HEK293 (cell line): Measurements from ENCODE around the gene CAPNS2.

ENCODE experiments used
- CTCF ChIA-PET: fragments of 350-600 bp; formaldehyde crosslinking; extraction: SDS; loops from one replicate; lab custom pipeline; 2021; ENCODE audit warnings: antibody characterized with exemption; lab: Yijun Ruan, JAX
- POLR2A ChIA-PET: fragments of 300-600 bp; formaldehyde crosslinking; extraction: SDS; loops from one replicate; lab custom pipeline; 2020; ENCODE audit warnings: antibody characterized with exemption, inconsistent platforms; lab: Yijun Ruan, JAX
- H3K27ac ChIP-seq: fragments of 200-500 bp; sonication (Bioruptor generic); 2 replicates; pipeline ENCODE4 v1.5.1; 2014; ENCODE audit warnings: low read depth, low read length, control low read depth, inconsistent platforms; ENCODE audit errors: extremely low read depth
- H3K36me3 ChIP-seq, 2 experiments: fragments of 200-500 bp in 1 of 2; sonication (Bioruptor generic) in 1 of 2; 1 replicate in 1 of 2; 2 replicates in 1 of 2; pipeline ENCODE4 v1.5.1; 2014 to 2017; ENCODE audit warnings: inconsistent platforms in 2 of 2, low read length in 2 of 2; ENCODE audit not compliant: control insufficient read depth in 2 of 2, insufficient read depth in 1 of 2
- H3K4me1 ChIP-seq: fragments of 200-500 bp; sonication (Bioruptor generic); 2 replicates; pipeline ENCODE4 v1.5.1; 2014; ENCODE audit warnings: mild to moderate bottlenecking, low read length, inconsistent platforms; ENCODE audit not compliant: control insufficient read depth, insufficient read depth
- H3K4me3 ChIP-seq: 2 replicates; pipeline ENCODE4 v1.5.1; 2011; ENCODE audit warnings: low read depth, mild to moderate bottlenecking, control low read depth, low read length, moderate library complexity
- H3K9me3 ChIP-seq: fragments of 200-500 bp; sonication (Bioruptor generic); 2 replicates; pipeline ENCODE4 v1.5.1; 2014; ENCODE audit warnings: low read depth, low read length, inconsistent platforms; ENCODE audit not compliant: control insufficient read depth, insufficient read depth
- BCL11A ChIP-seq: fragments of 450-650 bp; formaldehyde crosslinking; IDR thresholded peaks from 2 replicates; pipeline ENCODE4 v1.5.1; 2016; ENCODE audit warnings: low read depth, missing biosample characterization, missing genetic modification characterization
- EGR2 ChIP-seq: fragments of 450-650 bp; formaldehyde crosslinking; IDR thresholded peaks from 2 replicates; pipeline ENCODE4 v1.5.1; 2016; ENCODE audit warnings: low read depth, missing biosample characterization, missing genetic modification characterization
- HOXD13 ChIP-seq: sonication (generic); formaldehyde crosslinking; IDR thresholded peaks from 2 replicates; pipeline ENCODE4 v1.8.0; 2022; ENCODE audit warnings: missing genetic modification reagents, borderline replicate concordance
- RBAK ChIP-seq: fragments of 450-650 bp; formaldehyde crosslinking; IDR thresholded peaks from 2 replicates; pipeline ENCODE4 v1.5.1; 2016; ENCODE audit warnings: missing biosample characterization, missing genetic modification characterization
- SALL2 ChIP-seq: fragments of 450-650 bp; formaldehyde crosslinking; IDR thresholded peaks from 2 replicates; pipeline ENCODE4 v1.5.0; 2017; ENCODE audit warnings: missing biosample characterization, mild to moderate bottlenecking, missing genetic modification characterization, borderline replicate concordance
- ZIC2 ChIP-seq: fragments of 450-650 bp; formaldehyde crosslinking; IDR thresholded peaks from 2 replicates; pipeline ENCODE4 v1.5.1; 2016; ENCODE audit warnings: missing biosample characterization, missing genetic modification characterization
- ZNF132 ChIP-seq: fragments of 450-650 bp; formaldehyde crosslinking; IDR thresholded peaks from 2 replicates; pipeline ENCODE4 v1.5.1; 2017; ENCODE audit warnings: missing biosample characterization, missing genetic modification characterization, borderline replicate concordance
- ZNF169 ChIP-seq: fragments of 450-650 bp; formaldehyde crosslinking; IDR thresholded peaks from 2 replicates; pipeline ENCODE4 v1.5.1; 2016; ENCODE audit warnings: missing biosample characterization, missing genetic modification characterization
- ZNF19 ChIP-seq: fragments of 450-650 bp; formaldehyde crosslinking; IDR thresholded peaks from 2 replicates; pipeline ENCODE4; 2016; ENCODE audit warnings: missing biosample characterization, missing genetic modification characterization, low read depth
- ZNF292 ChIP-seq: fragments of 450-650 bp; formaldehyde crosslinking; IDR thresholded peaks from 2 replicates; pipeline ENCODE4 v1.5.1; 2016; ENCODE audit warnings: low read depth, missing biosample characterization, missing genetic modification characterization, borderline replicate concordance
- ZNF311 ChIP-seq: fragments of 450-650 bp; formaldehyde crosslinking; IDR thresholded peaks from 2 replicates; pipeline ENCODE4 v1.5.1; 2017; ENCODE audit warnings: missing biosample characterization, missing genetic modification characterization, borderline replicate concordance
- ZNF335 ChIP-seq: fragments of 450-650 bp; formaldehyde crosslinking; conservative IDR thresholded peaks from 2 replicates; pipeline ENCODE4 v1.5.1; 2016; ENCODE audit warnings: missing biosample characterization, missing genetic modification characterization
- ZNF341 ChIP-seq: fragments of 450-650 bp; formaldehyde crosslinking; IDR thresholded peaks from 2 replicates; pipeline ENCODE4; 2016; ENCODE audit warnings: low read depth, missing biosample characterization, missing genetic modification characterization
- ZNF366 ChIP-seq: fragments of 450-650 bp; formaldehyde crosslinking; conservative IDR thresholded peaks from 2 replicates; pipeline ENCODE4 v1.5.1; 2016; ENCODE audit warnings: missing biosample characterization, missing genetic modification characterization
- ZNF530 ChIP-seq: fragments of 450-650 bp; formaldehyde crosslinking; IDR thresholded peaks from 2 replicates; pipeline ENCODE4 v1.5.1; 2016; ENCODE audit warnings: low read depth, missing biosample characterization, missing genetic modification characterization
- ZNF596 ChIP-seq: fragments of 450-650 bp; IDR thresholded peaks from 2 replicates; pipeline ENCODE4 v1.5.0; 2018; ENCODE audit warnings: missing biosample characterization, mild to moderate bottlenecking, missing genetic modification characterization, moderate library complexity
- ZNF843 ChIP-seq: fragments of 450-650 bp; formaldehyde crosslinking; IDR thresholded peaks from 2 replicates; pipeline ENCODE4 v1.5.1; 2016; ENCODE audit warnings: missing biosample characterization, missing genetic modification characterization
- ZSCAN30 ChIP-seq: fragments of 450-650 bp; IDR thresholded peaks from 2 replicates; pipeline ENCODE4 v1.5.1; 2018; ENCODE audit warnings: missing biosample characterization, mild to moderate bottlenecking, missing genetic modification characterization, moderate library complexity
- TF ChIP-seq, protein P1 (sequence below): fragments of 450-650 bp; formaldehyde crosslinking; conservative IDR thresholded peaks from 2 replicates; pipeline ENCODE4 v1.5.1; 2016; ENCODE audit warnings: low read depth, missing biosample characterization, missing genetic modification characterization
- TF ChIP-seq, protein P2 (sequence below): fragments of 450-650 bp; formaldehyde crosslinking; IDR thresholded peaks from 2 replicates; pipeline ENCODE4 v1.5.1; 2016; ENCODE audit warnings: missing biosample characterization, missing genetic modification characterization
- TF ChIP-seq, protein P3 (sequence below): fragments of 450-650 bp; IDR thresholded peaks from 2 replicates; pipeline ENCODE4 v1.5.1; 2018; ENCODE audit warnings: missing biosample characterization, mild to moderate bottlenecking, missing genetic modification characterization
- TF ChIP-seq, protein P4 (sequence below): fragments of 450-650 bp; formaldehyde crosslinking; IDR thresholded peaks from 2 replicates; pipeline ENCODE4 v1.5.1; 2016; ENCODE audit warnings: missing biosample characterization, missing genetic modification characterization

CAPNS2 gene

DNA sequence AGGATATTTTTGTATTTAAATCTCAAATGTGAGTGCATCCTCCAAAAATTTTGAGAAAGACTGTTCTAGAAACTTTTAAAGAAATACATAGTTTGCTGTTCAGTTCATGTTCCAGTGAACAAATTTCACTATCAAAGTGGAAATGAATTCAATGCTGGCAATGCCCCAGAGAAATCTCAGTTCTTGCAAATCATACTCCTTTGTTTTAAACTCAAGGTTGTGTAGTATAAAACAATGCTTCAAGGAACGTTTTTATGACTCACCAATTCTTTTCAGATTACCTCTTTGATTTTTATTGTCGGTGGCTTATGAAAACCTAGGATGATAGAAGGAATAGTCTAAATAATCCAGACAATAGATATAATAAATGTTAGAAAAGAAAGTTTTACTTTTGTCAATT lies 40.0 kb upstream of the CAPNS2 start (continued):
- TF ChIP-seq, protein P1, sequence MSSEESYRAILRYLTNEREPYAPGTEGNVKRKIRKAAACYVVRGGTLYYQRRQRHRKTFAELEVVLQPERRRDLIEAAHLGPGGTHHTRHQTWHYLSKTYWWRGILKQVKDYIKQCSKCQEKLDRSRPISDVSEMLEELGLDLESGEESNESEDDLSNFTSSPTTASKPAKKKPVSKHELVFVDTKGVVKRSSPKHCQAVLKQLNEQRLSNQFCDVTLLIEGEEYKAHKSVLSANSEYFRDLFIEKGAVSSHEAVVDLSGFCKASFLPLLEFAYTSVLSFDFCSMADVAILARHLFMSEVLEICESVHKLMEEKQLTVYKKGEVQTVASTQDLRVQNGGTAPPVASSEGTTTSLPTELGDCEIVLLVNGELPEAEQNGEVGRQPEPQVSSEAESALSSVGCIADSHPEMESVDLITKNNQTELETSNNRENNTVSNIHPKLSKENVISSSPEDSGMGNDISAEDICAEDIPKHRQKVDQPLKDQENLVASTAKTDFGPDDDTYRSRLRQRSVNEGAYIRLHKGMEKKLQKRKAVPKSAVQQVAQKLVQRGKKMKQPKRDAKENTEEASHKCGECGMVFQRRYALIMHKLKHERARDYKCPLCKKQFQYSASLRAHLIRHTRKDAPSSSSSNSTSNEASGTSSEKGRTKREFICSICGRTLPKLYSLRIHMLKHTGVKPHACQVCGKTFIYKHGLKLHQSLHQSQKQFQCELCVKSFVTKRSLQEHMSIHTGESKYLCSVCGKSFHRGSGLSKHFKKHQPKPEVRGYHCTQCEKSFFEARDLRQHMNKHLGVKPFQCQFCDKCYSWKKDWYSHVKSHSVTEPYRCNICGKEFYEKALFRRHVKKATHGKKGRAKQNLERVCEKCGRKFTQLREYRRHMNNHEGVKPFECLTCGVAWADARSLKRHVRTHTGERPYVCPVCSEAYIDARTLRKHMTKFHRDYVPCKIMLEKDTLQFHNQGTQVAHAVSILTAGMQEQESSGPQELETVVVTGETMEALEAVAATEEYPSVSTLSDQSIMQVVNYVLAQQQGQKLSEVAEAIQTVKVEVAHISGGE (tag by site-specific recombination): no peak
- TF ChIP-seq ZIC2 (tag by site-specific recombination): no peak
- TF ChIP-seq EGR2: no peak
- no peak for TF ChIP-seq ZNF366 (tag by site-specific recombination)
- TF ChIP-seq ZNF341 (tag by site-specific recombination): no peak

DNA sequence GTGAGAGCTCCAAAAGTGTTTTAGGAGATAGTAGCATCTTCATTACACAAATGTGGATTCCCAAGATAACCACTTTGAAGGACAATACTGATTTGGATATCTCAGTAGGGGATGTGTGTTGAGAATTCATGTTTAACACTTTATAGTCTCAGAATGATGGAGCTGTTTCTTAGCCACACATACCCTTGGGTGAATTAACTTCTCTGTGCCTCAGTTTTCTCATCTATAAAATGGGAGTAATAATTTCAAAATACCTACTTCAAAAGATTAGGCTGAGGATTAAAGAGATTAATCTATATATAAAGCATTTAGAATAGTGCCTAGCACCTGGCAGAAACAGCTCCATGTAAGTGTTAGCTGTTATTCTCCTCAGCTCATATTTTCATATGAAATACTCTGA lies 38.6 kb upstream of the CAPNS2 start:
- POLR2A ChIA-PET: no interaction called here
- H3K27ac ChIP-seq: no peak overlapping the region
- TF ChIP-seq SALL2 (no peak), ZNF292 (no peak), ZNF596 (tag by site-specific recombination) (no peak), ZNF530 (tag by site-specific recombination) (no peak), ZNF311 (tag by site-specific recombination) (no peak)
- TF ChIP-seq, protein P2, sequence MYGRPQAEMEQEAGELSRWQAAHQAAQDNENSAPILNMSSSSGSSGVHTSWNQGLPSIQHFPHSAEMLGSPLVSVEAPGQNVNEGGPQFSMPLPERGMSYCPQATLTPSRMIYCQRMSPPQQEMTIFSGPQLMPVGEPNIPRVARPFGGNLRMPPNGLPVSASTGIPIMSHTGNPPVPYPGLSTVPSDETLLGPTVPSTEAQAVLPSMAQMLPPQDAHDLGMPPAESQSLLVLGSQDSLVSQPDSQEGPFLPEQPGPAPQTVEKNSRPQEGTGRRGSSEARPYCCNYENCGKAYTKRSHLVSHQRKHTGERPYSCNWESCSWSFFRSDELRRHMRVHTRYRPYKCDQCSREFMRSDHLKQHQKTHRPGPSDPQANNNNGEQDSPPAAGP (tag by site-specific recombination): no peak
- TF ChIP-seq, all 188 proteins: peak for 0
- Histone ChIP-seq H3K9me3 (no peaks in the 10 kb centered on the region), H3K4me3 (no peak overlapping the region), H3K4me1 (no peaks in the 10 kb centered on the region), H3K36me3 (peaks cover under 1 to 6% of the 10 kb centered on the region in 2 experiments; a peak in 2 of 3 replicates)
- CTCF ChIA-PET: interaction anchor here (0.5 to 2.2 kb wide), 5 partner anchors 10 to 63 kb away, joined by 3 to 13 read pairs (median 4); no protein-coding TSS in a partner anchor

DNA sequence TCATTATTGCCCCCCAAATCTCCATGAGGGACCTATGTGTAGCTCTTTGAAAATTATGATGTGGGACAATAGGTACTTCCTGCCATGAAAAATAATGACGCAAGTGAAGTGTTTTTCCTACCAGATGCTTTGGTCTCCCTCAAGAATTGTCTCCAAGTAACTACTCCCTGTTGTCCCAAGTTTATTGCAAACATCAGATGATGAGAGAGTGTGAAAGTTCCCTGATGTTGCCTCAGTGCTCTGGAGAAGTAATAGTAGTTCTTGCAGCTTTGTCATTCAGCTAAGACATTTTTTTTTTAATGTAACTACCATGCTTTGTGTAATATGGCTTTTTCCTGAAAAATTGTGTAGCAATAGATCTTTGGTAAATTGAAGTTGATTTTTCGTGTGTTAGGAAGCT lies 37.5 kb upstream of the CAPNS2 start:
- CTCF ChIA-PET: interaction anchor here (0.6 to 3.3 kb wide), 5 partner anchors 9 to 64 kb away, joined by 3 to 21 read pairs (median 4); no protein-coding TSS in a partner anchor
- TF ChIP-seq ZNF19 (tag by site-specific recombination) (no peak), ZNF169 (tag by site-specific recombination) (no peak), HOXD13 (CRISPR knock-in tag) (no peak), ZNF366 (tag by site-specific recombination) (no peak), ZNF341 (tag by site-specific recombination) (no peak), ZNF843 (tag by site-specific recombination) (no peak), SALL2 (no peak), ZNF335 (tag by site-specific recombination) (no peak), ZNF132 (tag by site-specific recombination) (no peak), RBAK (tag by site-specific recombination) (no peak), BCL11A (no peak), ZSCAN30 (tag by site-specific recombination) (no peak)
- TF ChIP-seq, protein P1 (tag by site-specific recombination): no peak
- TF ChIP-seq, protein P3, sequence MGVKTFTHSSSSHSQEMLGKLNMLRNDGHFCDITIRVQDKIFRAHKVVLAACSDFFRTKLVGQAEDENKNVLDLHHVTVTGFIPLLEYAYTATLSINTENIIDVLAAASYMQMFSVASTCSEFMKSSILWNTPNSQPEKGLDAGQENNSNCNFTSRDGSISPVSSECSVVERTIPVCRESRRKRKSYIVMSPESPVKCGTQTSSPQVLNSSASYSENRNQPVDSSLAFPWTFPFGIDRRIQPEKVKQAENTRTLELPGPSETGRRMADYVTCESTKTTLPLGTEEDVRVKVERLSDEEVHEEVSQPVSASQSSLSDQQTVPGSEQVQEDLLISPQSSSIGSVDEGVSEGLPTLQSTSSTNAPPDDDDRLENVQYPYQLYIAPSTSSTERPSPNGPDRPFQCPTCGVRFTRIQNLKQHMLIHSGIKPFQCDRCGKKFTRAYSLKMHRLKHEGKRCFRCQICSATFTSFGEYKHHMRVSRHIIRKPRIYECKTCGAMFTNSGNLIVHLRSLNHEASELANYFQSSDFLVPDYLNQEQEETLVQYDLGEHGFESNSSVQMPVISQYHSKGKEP (tag by site-specific recombination): no peak
- TF ChIP-seq, protein P4, sequence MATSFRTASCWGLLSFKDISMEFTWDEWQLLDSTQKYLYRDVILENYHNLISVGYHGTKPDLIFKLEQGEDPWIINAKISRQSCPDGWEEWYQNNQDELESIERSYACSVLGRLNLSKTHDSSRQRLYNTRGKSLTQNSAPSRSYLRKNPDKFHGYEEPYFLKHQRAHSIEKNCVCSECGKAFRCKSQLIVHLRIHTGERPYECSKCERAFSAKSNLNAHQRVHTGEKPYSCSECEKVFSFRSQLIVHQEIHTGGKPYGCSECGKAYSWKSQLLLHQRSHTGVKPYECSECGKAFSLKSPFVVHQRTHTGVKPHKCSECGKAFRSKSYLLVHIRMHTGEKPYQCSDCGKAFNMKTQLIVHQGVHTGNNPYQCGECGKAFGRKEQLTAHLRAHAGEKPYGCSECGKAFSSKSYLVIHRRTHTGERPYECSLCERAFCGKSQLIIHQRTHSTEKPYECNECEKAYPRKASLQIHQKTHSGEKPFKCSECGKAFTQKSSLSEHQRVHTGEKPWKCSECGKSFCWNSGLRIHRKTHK (tag by site-specific recombination): no peak

More for the DNA sequence above, 37.5 kb upstream of the CAPNS2 start:
- peaks cover 3 to 6% of the 10 kb centered on the region in 2 experiments; a peak in 2 of 3 replicates for H3K36me3 ChIP-seq
- POLR2A ChIA-PET: no interaction called here
- H3K4me1 ChIP-seq: no peaks in the 10 kb centered on the region
- no peak overlapping the region for H3K4me3 ChIP-seq
- H3K27ac ChIP-seq: no peak overlapping the region
- H3K9me3 ChIP-seq: no peaks in the 10 kb centered on the region
